Renal pelvis (tissue), 12 donors: ENCODE measurements around the gene IDH3G. TPM values are rescaled to one million over a fixed set of nuclear protein-coding genes. Genes with fewer than 3 reads are reported as not detected.

ENCODE experiments used
- DNase-seq: peaks from one replicate; pipeline ENCODE4 v3.0.0-alpha.2; 2013
- long read RNA-seq, 16 experiments: transcript quantifications; one replicate each; lab custom pipeline, GENCODE V29; 2026
- polyA plus RNA-seq, 3 donors: library from polyadenylated mRNA; unstranded; fragments of 120-200 nt; gene quantifications; one replicate each; pipeline ENCODE4 v1.2.1, GENCODE V29; 2013; ENCODE audit not compliant: insufficient read length in 3 of 3

IDH3G gene
- polyA plus RNA-seq, result 100 to 1,000 TPM in 1 of 3 donors, 10 to 100 TPM in 2; 87.3 to 103 (median 90.1) TPM
- long read RNA-seq, donor 1, partial matches to known transcripts, result 0 of 19 reads
- long read RNA-seq, donor 1, other reads (novel, unspliced or antisense), result 19 of 19 reads
- long read RNA-seq, donor 2, partial matches to known transcripts, result 16 of 16 reads
- long read RNA-seq, donor 2, other reads (novel, unspliced or antisense), result 0 of 16 reads
- long read RNA-seq, donor 3, partial matches to known transcripts, result 415 of 440 reads
- long read RNA-seq, donor 3, other reads (novel, unspliced or antisense), result 25 of 440 reads
- long read RNA-seq, donor 4, partial matches to known transcripts, result 569 of 597 reads
- long read RNA-seq, donor 4, other reads (novel, unspliced or antisense), result 28 of 597 reads
- long read RNA-seq, donor 5, partial matches to known transcripts, result 6 of 14 reads
- long read RNA-seq, donor 5, other reads (novel, unspliced or antisense), result 8 of 14 reads
- long read RNA-seq, donor 6, partial matches to known transcripts, result 506 of 524 reads
- long read RNA-seq, donor 6, other reads (novel, unspliced or antisense), result 18 of 524 reads
- long read RNA-seq, donor 7, partial matches to known transcripts, result 499 of 527 reads
- long read RNA-seq, donor 7, other reads (novel, unspliced or antisense), result 28 of 527 reads
- long read RNA-seq, donor 8, partial matches to known transcripts, result 0 of 6 reads
- long read RNA-seq, donor 8, other reads (novel, unspliced or antisense), result 6 of 6 reads
- long read RNA-seq, donor 9, partial matches to known transcripts, result 462 of 495 reads
- long read RNA-seq, donor 9, other reads (novel, unspliced or antisense), result 33 of 495 reads
- long read RNA-seq, donor 10, partial matches to known transcripts, result 5 of 17 reads
- long read RNA-seq, donor 10, other reads (novel, unspliced or antisense), result 12 of 17 reads
- long read RNA-seq, donor 11, partial matches to known transcripts, result 334 of 346 reads
- long read RNA-seq, donor 11, other reads (novel, unspliced or antisense), result 12 of 346 reads
- long read RNA-seq, donor 12, partial matches to known transcripts, result 11 of 44 reads
- long read RNA-seq, donor 12, other reads (novel, unspliced or antisense), result 33 of 44 reads
- long read RNA-seq, donor 13, partial matches to known transcripts, result 114 of 396 reads
- long read RNA-seq, donor 13, other reads (novel, unspliced or antisense), result 282 of 396 reads
- long read RNA-seq, donor 14, partial matches to known transcripts, result 26 of 49 reads
- long read RNA-seq, donor 14, other reads (novel, unspliced or antisense), result 23 of 49 reads
- long read RNA-seq, donor 15, partial matches to known transcripts, result 983 of 1,027 reads
- long read RNA-seq, donor 15, other reads (novel, unspliced or antisense), result 44 of 1,027 reads
- long read RNA-seq, donor 16, partial matches to known transcripts, result 5 of 31 reads
- long read RNA-seq, donor 16, other reads (novel, unspliced or antisense), result 25 of 31 reads

DNA sequence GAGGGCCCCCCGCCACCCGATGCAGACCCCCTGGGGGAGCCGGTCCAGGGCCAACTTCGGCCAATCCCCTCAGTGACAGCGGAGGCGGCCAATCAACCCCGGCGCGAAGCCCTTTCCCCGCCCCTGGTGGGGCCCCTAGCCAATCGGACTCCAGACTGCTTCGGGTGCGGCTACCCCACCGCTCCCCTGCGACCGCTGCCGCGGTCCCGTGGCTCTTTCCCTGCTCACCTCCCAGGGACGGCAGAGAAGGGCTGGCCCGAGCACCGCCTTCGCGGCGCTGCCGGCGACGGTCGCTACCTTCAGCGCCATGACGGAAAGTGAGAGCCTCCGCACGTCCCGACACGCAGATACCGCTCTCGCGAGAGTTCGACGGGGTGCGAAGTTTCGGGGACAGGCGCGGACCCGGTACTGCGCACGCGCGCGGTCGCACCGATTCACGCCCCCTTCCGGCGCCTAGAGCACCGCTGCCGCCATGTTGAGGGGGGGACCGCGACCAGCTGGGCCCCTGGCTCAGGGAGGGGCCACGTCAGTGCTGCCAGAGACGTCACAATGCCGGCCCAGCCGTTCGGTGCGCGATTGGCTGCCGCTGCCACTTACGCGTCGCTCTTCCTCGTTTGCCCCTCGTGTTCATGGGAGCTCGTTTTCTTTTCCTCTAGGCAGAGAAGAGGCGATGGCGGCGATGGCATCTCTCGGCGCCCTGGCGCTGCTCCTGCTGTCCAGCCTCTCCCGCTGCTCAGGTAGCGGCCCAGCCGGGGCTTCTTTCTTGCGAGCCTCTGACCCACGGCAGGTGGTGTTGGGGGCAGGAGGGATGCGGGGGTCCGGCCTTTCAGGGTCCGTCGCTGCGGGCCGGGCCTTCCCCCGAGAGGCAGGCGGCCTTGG lies at the start of gene IDH3G, which contains the start of gene SSR4:
IDH3G (minus strand) TSS at position 358 of the 879 bp plus-strand sequence; CDS start at position 309, 49 bp downstream.
SSR4 (plus strand) TSS at position 651 of the 879 bp plus-strand sequence; CDS start at position 671, 20 bp downstream.
- DNase-seq, result peak; percentile 89

- DNase-seq, result no peak
Observed at GRCh38 chrX:153836921-153837320, 42.7 kb upstream of the IDH3G start.

DNA sequence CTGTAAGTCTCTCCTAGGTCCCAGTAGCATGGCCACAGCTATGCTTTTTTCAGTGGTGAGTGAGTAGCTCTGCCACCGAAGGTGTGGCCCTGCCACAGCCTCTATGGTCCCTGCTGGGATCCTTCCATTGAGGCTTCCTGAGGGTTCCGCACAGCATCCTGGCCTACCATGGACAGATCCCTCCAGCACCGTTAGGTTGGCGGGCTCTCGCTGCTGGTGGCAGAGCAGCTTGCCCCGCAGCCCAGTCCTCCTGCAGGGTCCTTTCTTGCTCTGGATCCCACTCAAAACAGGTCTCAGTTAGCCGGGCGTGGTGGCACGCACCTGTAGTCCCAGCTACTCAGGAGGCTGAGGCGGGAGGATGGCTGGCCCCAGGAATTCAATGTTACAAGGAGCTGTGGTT lies 38.6 kb upstream of the IDH3G start:
- no peak for DNase-seq

DNA sequence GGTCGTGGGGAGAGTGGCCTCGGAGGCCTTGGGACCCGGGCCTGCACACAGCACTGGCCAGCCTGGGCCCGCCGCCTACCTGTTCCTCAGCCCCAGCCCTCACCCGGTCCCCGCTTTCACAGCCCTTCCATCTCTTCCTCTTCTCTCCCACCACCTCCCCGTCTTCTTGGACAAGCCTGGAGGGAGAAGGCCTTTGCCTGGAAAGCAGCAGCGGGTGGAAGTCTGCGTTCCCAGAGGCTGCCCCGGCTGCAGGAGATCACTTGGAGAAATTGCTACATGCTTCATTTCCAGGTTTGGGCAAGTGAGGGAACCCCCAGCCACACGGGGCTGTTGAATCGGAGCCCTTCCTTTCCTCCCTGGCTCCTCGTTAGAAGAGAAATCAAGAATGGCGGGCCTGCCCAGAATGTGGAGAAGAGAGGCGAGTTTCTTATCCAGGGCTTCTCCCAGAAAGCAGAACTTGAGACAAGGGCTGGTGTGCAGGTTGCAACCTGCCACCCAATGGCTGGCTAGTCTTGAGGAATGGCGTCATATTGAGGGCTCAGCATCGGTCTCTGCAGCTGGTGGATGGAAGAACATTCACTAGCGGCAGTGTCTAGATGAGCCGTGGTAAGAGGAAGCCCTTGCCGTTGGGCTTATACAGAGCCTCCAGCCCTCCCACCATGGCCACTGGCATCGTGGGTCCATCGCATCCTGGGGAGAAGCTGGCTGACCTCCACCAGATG lies 37.4 kb upstream of the IDH3G start:
- no peak for DNase-seq

GRCh38 chrX:153830640-153831428 lies 36.7 kb upstream of the IDH3G start:
- DNase-seq, result no peak

DNA sequence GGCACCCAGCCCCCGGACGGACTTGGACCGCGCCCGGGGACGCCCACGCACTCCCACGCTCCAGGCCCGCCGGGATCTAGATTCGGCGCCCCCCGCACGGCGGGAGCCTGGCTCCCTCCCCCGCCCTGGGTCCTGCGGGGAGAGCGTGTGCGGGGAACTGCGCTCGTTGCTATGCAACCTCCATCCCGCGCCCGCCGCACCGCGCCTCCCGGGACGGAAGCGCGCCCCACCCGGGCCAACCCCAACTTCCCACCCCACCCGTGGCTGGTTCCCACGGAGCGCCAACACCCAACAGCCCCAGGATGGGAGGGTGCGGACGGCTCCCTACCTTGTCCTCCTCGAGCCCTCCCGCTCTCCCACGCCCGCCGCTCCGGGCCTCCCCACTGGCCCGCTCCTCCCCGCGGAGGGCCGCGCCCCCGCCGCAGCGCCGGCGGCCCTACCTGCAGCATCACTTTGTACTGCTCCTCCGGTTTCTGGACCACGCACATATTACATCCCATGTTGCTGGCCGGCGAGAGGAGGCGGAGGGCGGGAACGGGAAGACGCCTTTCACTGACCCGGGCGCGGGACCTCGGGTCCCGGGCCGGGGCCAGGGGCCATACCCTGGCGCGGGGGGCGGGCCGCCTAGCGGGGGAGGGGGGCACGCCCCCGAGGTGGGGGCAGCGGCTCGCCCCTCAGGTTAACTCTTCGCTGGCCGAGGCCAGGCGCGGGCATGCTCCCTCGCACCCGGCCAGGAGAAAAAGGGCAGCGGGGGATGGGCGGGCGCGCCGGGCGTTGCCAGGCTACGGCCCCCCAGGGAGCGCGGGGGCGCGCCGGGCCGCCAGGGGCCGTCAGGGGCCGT lies 35.8 kb upstream of the IDH3G start, which contains the start of gene PDZD4:
PDZD4 (minus strand) TSS at position 746 of the 841 bp plus-strand sequence; CDS start at position 500, 246 bp downstream.
- DNase-seq, result no peak

GRCh38 chrX:153829549-153829798 lies 35.3 kb upstream of the IDH3G start:
- DNase-seq, result no peak

GRCh38 chrX:153828723-153829548 lies 34.8 kb upstream of the IDH3G start:
- no peak for DNase-seq

DNA sequence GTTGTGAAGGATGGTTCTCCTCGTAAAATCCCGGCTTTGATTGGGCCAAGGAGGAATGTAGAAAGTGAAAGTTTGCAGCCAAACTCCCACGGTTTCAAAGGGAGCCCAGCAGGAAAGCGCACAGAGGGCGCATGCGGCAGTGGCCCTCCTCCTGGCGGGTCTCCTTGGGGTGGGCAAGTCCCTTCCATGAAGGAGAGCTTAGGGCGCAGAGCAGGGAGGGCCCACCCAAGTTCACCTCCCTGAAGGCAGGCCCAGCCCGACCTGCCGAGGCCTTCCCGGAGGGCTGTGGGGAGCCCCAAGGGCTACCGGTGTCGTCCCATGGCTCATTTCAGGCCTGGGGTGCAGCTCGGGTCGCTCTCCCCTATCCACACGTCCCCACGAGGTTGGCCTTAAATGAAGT lies 34.1 kb upstream of the IDH3G start:
- DNase-seq, result no peak

GRCh38 chrX:153827903-153828302 lies 33.7 kb upstream of the IDH3G start:
- no peak for DNase-seq

DNA sequence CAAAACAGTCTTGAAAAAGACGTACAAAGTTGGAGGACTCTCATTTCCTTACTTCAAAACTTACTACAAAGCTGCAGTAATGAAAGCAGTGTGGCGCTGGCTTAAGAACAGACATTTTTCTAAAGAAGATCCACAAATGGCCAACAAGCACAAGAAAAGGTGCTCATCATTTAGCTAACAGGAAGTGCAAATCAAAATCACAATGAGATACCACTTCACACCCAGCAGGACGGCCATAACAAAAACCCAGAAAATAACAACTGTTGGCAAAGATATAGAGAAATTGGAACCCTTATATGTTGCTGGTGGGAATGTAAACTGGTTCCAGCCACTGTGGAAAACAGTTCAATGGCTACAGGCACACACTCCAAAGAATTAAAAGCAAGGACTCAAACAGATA lies 32.8 kb upstream of the IDH3G start:
- no peak for DNase-seq

DNA sequence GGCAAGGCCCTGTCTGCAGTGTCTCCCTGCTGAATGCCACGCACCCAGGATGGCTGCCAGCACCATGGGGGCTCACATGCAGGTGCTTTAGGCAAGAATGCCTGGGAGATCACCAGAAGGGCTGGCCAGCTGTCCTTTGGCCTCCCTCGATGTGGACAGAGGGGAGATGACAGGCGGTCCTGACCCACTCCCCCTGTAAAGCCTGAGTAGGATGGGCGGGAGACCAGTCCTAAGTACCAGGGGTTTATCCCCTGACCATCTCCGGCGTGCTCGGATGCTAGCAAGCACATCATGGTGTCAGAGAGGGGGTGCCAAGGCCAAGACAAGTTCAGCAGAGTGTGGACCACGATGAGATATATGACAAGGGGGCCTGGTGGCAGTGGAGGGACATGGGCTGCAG lies 30.9 kb upstream of the IDH3G start:
- no peak for DNase-seq

DNA sequence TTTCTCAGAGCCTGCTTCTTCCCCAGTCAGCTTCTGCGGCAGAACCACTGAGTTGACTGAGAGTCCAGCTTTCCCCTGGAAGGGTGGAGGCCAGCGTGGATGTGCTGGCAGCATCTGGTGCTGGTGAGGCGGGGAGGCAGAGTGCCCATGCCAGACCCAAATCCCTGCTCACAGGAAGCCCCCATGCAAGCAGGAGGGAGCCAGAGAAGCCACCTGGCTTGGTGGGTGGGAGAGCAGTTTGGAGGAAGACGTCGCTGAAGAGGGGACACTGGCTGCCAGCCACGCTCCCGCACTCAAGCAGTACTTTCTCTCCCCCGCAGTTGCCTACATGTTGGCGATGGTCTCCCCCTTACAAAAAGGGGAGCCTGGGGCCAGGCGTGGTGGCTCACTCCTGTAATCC lies 30.2 kb upstream of the IDH3G start:
- DNase-seq, result no peak

- DNase-seq, result no peak
Observed at GRCh38 chrX:153821066-153821465, 26.9 kb upstream of the IDH3G start.

- DNase-seq, result no peak
Observed at GRCh38 chrX:153820601-153821000, 26.4 kb upstream of the IDH3G start.

GRCh38 chrX:153819384-153820040 lies 25.3 kb upstream of the IDH3G start:
- DNase-seq, result no peak
